Subcutaneous abdominal adipose tissue (tissue), 5 donors: Measurements from ENCODE around the gene RNF41.
A peak's percentile ranks its signal among the peaks of the same experiment; 100 is the strongest.
"Not testable (repeated sequence)": the region's sequence is repeated elsewhere in the genome, so short reads cannot be mapped to it uniquely, and the experiment has no call there.

Source experiments
- H3K27ac ChIP-seq: one replicate; pipeline ENCODE4 v1.7.0; 2013; ENCODE audit warnings: low read depth, mild to moderate bottlenecking, inconsistent platforms, low read length, moderate library complexity
- H3K27me3 ChIP-seq, 5 donors: one replicate each; pipeline ENCODE4 v1.7.0; 2013; ENCODE audit warnings: low read length in 5 of 5, inconsistent platforms in 1 of 5; ENCODE audit not compliant: control insufficient read depth in 5 of 5, insufficient read depth in 4 of 5
- H3K36me3 ChIP-seq, 5 donors: one replicate each; pipeline ENCODE4 v1.7.0; 2013; ENCODE audit warnings: low read length in 5 of 5; ENCODE audit not compliant: control insufficient read depth in 5 of 5, insufficient read depth in 5 of 5
- H3K4me1 ChIP-seq, 5 donors: one replicate each; pipeline ENCODE4 v1.7.0; 2013; ENCODE audit warnings: low read length in 5 of 5, mild to moderate bottlenecking in 3 of 5, moderate library complexity in 1 of 5; ENCODE audit not compliant: control insufficient read depth in 5 of 5, insufficient read depth in 5 of 5
- H3K4me3 ChIP-seq, 5 donors: one replicate each; pipeline ENCODE4 v1.7.0; 2013; ENCODE audit warnings: low read length in 5 of 5, low read depth in 1 of 5
- H3K9ac ChIP-seq, 5 donors: one replicate each; pipeline ENCODE4 v1.7.0; 2013; ENCODE audit warnings: low read length in 5 of 5, mild to moderate bottlenecking in 4 of 5, moderate library complexity in 3 of 5
- H3K9me3 ChIP-seq, 5 donors: one replicate each; pipeline ENCODE4 v1.7.0; 2013; ENCODE audit warnings: low read length in 5 of 5; ENCODE audit not compliant: control insufficient read depth in 5 of 5
- donor health status: healthy.
- donor health status: healthy.
- donor health status: healthy.
- donor health status: healthy.
- donor health status: healthy.

RNF41 gene

GRCh38 chr12:56221757-56222530 is at the start of gene RNF41:
Gene RNF41 (minus strand): TSS chr12:56221922. CDS start chr12:56214047, 7,875 bp downstream.
- Histone ChIP-seq H3K27ac (peak within 1 kb of the TSS; percentile 99), H3K36me3 (peaks cover 0 to 4% (median 2%) of the 10 kb centered on the region in 5 donors), H3K9ac (peak within 1 kb of the TSS; percentile 85 to 95 (median 92)), H3K9me3 (no peaks in the 10 kb centered on the region), H3K4me1 (peaks cover 8 to 54% (median 44%) of the 10 kb centered on the region in 5 donors), H3K27me3 (no peaks in the 10 kb centered on the region), H3K4me3 (peak within 1 kb of the TSS; percentile 76 to 93 (median 88))

DNA sequence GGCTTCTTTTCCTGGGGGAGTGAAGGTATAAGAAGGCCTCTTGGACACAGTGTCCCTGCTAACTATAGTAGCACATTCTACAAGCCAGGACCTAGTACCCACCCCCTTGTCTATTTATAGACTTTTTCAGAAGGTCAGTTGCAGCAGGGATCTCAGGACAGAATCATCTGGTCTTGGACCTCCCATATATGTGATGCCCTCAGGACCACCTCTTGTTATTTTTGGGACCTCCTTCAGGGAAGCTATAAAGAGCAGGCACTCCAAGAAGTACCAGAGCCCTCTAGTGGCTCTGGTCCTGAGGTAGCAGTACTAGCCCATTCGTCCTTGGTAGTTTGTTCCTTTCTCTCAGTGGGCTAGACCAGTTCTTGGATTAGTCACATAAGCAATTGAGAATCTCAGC is 49.3 kb upstream of the RNF41 start:
- Histone ChIP-seq H3K27me3 (no peaks in the 10 kb centered on the region), H3K4me1 (peaks cover 3 to 17% (median 14%) of the 10 kb centered on the region in 5 donors), H3K36me3 (peaks cover 25 to 66% (median 61%) of the 10 kb centered on the region in 5 donors), H3K9ac (no peak overlapping the region), H3K27ac (no peak overlapping the region), H3K9me3 (no peaks in the 10 kb centered on the region), H3K4me3 (no peak overlapping the region)

DNA sequence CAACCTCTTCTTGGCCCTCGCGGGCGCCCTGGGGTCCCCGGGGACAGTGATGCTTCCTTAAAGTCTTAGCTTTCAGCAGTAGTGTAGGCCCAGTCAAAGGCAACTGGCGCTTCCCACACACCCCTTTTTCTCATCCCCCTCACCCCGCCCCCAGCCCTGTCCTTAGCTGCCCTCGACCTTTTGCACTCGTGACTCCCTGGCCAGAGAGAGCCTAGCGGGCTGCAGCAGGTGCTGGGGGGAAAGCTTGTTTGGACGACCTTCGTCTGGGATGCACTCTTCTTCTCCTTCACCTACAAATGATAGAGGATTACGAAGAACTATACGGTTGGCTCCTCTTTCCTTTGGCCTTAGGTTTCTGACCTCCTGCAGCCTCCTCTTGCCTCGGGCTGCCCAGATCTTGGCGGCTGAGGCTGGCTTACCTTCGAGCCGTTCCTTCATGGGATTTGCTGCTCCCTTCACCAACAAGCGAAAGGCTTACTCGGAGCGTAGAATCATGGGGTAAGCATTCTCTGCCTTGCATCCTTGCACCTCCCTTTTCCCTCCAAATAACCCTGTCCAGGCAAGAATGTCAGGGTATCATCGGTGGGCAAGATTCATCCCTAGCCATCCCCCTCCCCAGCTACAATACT is 45.8 kb upstream of the RNF41 start:
- peak overlapping the region in 3 of 5 donors; percentile 75 to 79 (median 78) for H3K9ac ChIP-seq
- peaks cover 11 to 31% (median 28%) of the 10 kb centered on the region in 5 donors for H3K36me3 ChIP-seq
- H3K4me1 ChIP-seq = peaks cover 3 to 17% (median 14%) of the 10 kb centered on the region in 5 donors
- peak overlapping the region; percentile 59 to 93 (median 82) for H3K4me3 ChIP-seq
- H3K27me3 ChIP-seq = no peaks in the 10 kb centered on the region
- no peaks in the 10 kb centered on the region for H3K9me3 ChIP-seq
- H3K27ac ChIP-seq = peak overlapping the region; percentile 82

GRCh38 chr12:56266693-56267442 is 45.1 kb upstream of the RNF41 start, which contains the start of gene COQ10A:
Gene COQ10A (plus strand): TSS chr12:56266942. CDS start chr12:56267119, 177 bp downstream.
- Histone ChIP-seq H3K27me3 (no peaks in the 10 kb centered on the region), H3K4me1 (peaks cover 3 to 17% (median 14%) of the 10 kb centered on the region in 5 donors), H3K4me3 (peak within 1 kb of the TSS; percentile 75 to 93 (median 82)), H3K9me3 (no peaks in the 10 kb centered on the region), H3K9ac (peak within 1 kb of the TSS; percentile 17 to 79 (median 75)), H3K27ac (peak within 1 kb of the TSS; percentile 82), H3K36me3 (peaks cover 11 to 24% (median 21%) of the 10 kb centered on the region in 5 donors)

- peak overlapping the region; percentile 17 to 79 (median 72) for H3K9ac ChIP-seq
These were observed 44.5 kb upstream of the RNF41 start for GRCh38 chr12:56266068-56266692.

GRCh38 chr12:56262955-56263354 is 41.2 kb upstream of the RNF41 start:
- H3K27ac ChIP-seq, H3K4me3 ChIP-seq, H3K27me3 ChIP-seq, H3K9ac ChIP-seq, H3K36me3 ChIP-seq, H3K9me3 ChIP-seq: not testable (repeated sequence)
- H3K4me1 ChIP-seq = peaks cover 3 to 26% (median 22%) of the 10 kb centered on the region in 5 donors

More at GRCh38 chr12:56266068-56266692, 44.5 kb upstream of the RNF41 start:
- not testable (repeated sequence) for H3K27me3 ChIP-seq, H3K9me3 ChIP-seq
- Histone ChIP-seq H3K36me3 (peaks cover 7 to 18% (median 14%) of the 10 kb centered on the region in 5 donors), H3K27ac (peak overlapping the region; percentile 82), H3K4me3 (peak overlapping the region; percentile 75 to 93 (median 82)), H3K4me1 (peaks cover 3 to 17% (median 14%) of the 10 kb centered on the region in 5 donors)

DNA sequence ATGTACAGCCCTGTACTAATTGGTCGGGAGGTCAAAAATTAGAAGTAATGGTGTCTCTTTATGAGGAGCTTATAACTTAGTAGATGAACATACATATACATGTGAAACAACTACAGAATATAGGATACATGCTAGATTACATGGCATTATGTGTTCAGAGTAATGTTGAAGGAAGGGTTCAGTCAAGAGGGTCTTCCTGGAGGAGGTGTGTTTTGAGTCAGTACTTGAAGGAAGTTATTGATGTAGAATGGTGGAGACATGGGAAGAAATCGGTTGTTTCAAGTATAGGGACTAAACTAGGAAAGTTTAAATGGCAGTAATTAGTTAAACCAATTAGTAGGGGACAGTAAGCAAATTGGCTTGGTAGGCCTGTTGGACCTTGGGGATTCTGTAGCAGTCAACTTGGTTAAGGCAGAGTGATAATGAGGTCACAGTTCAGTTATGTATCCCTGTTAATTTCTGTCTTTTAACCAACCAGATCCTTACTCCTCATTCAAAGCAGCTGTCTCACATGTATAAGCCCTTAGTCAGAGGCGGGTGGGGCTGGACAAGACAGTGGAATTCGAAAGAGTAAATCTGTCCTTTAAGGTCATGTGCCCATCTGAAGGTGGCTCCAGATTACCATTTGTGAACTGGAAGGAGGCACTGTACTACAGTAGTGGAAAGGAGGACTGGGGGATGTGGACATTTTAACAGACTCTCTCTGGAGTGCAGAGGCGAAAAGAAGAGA is 39.9 kb upstream of the RNF41 start:
- peaks cover 0 to 4% (median 3%) of the 10 kb centered on the region in 5 donors for H3K36me3 ChIP-seq
- H3K27ac ChIP-seq = no peak overlapping the region
- no peak overlapping the region for H3K4me3 ChIP-seq
- no peaks in the 10 kb centered on the region for H3K27me3 ChIP-seq
- peaks cover 8 to 25% (median 24%) of the 10 kb centered on the region in 5 donors for H3K4me1 ChIP-seq
- no peaks in the 10 kb centered on the region for H3K9me3 ChIP-seq
- no peak overlapping the region for H3K9ac ChIP-seq

DNA sequence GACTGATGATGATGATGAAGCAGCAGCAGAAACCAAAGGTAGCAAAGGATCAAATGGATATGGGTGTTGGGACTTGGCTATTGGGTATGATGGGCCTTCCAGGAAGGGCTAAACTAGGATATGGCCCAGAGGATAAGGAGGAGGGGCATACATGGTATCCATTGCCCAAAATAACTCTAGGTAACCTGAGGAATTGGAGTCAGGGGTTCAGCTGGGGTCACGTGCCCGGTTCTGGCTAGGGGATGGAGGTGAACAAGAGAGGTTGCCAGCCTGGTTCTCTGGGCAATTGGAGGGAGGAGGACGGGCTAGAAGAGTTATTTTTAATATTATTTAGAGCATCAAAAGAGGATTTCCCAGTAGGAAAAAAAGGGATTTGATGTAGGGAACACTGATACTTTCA is 39.2 kb upstream of the RNF41 start:
- Histone ChIP-seq H3K36me3 (peaks cover 0 to 10% (median 6%) of the 10 kb centered on the region in 5 donors), H3K27ac (no peak overlapping the region), H3K27me3 (no peaks in the 10 kb centered on the region), H3K4me3 (no peak overlapping the region), H3K4me1 (peaks cover 5 to 26% (median 25%) of the 10 kb centered on the region in 5 donors), H3K9me3 (no peaks in the 10 kb centered on the region), H3K9ac (no peak overlapping the region)

DNA sequence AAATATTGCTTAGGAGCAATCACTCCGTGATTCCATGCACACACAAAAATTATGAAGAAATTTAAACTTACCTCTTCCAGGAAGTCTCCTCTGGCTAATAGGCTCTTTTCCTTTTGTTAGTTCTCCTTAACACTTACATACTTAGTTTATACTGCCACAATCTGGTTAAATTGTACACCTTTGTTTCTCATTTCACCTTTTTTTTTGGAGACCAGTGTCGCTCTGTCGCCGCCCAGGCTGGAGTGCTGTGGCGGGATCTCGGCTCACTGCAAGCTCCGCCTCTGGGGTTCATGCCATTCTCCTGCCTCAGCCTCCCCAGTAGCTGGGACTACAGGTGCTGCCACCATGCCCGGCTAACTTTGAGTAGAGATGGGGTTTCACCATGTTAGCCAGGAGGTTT is 38.7 kb upstream of the RNF41 start:
- Histone ChIP-seq H3K4me3 (no peak overlapping the region), H3K36me3 (peaks cover 0 to 16% (median 12%) of the 10 kb centered on the region in 5 donors), H3K9me3 (no peaks in the 10 kb centered on the region), H3K27ac (no peak overlapping the region), H3K4me1 (peaks cover 5 to 27% (median 25%) of the 10 kb centered on the region in 5 donors), H3K27me3 (no peaks in the 10 kb centered on the region), H3K9ac (no peak overlapping the region)
